ENCODE measurements around the gene SPEF2.

DNA sequence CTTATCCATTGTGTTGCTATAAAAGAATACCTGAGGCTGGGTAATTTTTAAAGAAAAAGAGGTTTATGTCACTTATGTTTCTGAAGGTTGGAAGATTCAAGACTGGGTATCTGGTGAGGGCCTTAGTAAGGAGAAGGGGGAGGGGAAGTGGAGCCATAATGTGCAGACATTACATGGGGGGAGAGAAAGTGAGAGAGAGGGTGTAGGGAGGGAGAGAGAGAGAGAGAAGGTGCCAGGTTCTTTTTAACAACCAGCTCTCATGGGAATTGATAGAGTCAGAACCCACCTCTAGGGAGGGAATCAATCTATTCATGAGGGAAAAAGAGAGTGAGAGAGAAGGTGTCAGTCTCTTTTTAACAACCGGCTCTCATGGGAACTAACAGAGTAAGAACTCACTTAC lies 29.5 kb downstream of the SPEF2 start:
- TF ChIP-seq SATB2 (CRISPR knock-in tag; IDR thresholded peaks at IDR 0.05) (no peak), HDAC2 (CRISPR knock-in tag; IDR thresholded peaks at IDR 0.05) (no peak), EHMT2 (IDR thresholded peaks at IDR 0.05; ENCODE audit: borderline replicate concordance, low read depth, low read length) (no peak)
- TF ChIP-seq, protein P1, sequence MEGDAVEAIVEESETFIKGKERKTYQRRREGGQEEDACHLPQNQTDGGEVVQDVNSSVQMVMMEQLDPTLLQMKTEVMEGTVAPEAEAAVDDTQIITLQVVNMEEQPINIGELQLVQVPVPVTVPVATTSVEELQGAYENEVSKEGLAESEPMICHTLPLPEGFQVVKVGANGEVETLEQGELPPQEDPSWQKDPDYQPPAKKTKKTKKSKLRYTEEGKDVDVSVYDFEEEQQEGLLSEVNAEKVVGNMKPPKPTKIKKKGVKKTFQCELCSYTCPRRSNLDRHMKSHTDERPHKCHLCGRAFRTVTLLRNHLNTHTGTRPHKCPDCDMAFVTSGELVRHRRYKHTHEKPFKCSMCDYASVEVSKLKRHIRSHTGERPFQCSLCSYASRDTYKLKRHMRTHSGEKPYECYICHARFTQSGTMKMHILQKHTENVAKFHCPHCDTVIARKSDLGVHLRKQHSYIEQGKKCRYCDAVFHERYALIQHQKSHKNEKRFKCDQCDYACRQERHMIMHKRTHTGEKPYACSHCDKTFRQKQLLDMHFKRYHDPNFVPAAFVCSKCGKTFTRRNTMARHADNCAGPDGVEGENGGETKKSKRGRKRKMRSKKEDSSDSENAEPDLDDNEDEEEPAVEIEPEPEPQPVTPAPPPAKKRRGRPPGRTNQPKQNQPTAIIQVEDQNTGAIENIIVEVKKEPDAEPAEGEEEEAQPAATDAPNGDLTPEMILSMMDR (CRISPR knock-in tag; IDR thresholded peaks at IDR 0.05), result no peak
